GM18519 (cell line): ENCODE results near the gene NEU2.

Source experiments
- ATAC-seq: cut with Tn5 transposase; IDR thresholded peaks from one replicate; pipeline ENCODE4 v1.9.1; 2021; ENCODE audit warnings: mild to moderate bottlenecking, moderate library complexity; ENCODE audit not compliant: unreplicated experiment, low FRiP score

The NEU2 gene

DNA sequence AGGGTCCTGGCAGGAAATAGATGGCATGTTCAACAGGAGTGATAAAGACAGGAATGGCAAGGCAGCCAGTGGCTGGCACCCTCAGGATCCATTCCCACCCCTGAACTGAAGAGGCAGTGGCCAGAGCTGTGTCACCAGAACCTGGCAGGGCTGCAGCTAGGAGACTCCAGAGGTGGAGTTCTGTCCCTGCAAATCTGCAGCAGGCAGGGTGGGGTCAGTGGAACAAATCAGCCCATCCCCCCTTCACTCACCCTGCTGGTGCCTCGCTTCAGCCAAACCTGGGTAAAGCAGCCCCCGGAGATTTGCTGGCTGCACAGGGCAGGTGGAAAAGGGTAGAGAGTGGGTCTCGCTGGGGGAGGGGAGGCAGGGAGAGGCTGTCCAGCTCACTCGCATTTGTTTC lies 40.4 kb downstream of the NEU2 start:
- ATAC-seq = no peak

DNA sequence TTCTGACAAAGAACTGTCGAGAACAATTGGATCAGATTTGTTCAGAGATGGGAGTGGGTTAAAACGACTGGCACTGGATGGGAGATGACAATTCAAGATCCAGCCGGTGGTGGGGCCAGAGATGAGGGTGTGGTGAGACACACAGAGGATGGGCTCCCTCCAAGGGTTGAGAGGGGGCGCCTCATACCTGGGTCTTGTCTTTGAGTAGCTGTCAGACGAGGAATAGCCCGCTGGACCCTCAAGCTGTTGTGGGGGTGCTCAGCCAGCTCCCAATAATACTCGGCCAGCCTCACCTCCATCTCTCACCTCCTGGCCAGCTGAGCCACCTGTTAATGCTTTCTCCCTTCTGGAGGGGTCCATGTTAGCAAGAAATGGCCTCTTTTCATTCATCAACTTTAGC lies 41.6 kb downstream of the NEU2 start:
- ATAC-seq = no peak

DNA sequence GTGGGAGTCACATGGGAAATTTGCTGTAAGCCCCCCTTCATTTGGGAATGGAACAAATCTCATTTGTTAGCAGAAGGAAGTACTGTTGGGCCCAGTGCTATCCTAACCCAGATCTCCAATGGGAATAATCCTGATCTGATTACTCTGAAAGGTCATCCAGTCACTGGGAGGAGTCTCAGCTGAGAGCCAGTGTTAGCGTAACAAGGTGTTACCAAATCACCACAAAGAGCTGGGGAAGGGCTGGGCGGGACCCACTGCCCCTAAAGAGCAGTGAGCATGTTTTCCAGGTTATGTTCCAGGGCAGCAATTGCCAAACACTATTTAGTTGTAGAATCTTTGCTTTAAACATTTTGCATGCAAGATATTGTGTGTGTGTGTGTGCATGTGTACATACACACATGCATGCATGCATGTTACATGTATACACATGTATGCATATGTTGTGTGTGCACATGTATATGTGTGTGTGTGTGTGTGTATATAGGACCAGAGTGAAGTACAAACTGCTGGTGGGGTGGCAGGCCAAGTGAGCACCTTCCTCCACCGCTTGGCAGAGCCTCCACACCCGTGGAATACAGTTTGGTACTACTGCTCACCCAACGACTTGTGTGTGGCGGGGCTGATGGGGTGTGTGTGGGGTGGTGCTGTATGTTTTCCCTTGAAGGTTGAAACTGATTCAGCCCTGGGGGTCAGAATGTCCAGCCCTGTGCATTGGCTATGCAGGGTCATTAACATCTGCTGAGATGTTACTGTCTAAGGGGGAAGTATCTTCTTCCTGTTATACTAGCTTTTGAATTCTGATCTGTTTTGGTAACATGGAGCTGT lies 42.9 kb downstream of the NEU2 start:
- no peak for ATAC-seq

DNA sequence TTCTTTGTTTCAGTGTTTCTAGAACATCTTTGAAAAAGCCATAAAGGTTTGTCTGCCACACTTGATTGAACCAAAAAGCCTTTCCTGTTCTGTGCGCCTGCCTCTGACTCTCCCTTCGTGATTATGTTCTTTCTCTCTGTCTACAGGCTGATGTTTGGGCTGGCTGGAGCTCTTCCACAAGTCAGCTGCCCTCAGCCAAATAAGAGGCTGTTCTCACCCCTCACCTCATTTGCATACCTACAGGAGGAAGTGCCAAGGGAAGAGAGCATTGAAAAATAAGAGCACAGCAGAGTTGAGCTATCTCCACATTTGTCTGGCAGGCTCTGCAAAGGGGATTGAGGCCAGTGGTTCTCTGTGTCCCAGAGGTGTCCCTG lies 43.5 kb downstream of the NEU2 start:
- ATAC-seq = no peak

DNA sequence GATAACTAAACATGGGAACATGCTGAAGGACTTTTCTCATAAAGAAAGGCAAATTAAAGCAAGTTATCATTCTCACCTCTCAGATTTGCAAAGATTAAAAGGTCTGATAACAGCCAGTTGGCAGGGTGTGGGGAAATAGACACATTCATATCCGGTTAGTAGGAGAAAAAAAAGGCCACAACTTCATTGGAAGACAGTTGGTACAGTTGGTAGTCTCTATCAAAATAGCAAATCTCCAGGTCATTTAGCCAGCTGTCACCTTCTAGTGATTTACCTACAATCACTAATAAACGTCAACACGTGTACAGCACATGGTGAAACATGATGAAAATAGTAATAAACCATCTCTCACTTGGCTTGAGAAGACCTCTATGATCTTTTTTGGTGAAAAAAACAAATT lies 44.3 kb downstream of the NEU2 start:
- ATAC-seq = no peak

DNA sequence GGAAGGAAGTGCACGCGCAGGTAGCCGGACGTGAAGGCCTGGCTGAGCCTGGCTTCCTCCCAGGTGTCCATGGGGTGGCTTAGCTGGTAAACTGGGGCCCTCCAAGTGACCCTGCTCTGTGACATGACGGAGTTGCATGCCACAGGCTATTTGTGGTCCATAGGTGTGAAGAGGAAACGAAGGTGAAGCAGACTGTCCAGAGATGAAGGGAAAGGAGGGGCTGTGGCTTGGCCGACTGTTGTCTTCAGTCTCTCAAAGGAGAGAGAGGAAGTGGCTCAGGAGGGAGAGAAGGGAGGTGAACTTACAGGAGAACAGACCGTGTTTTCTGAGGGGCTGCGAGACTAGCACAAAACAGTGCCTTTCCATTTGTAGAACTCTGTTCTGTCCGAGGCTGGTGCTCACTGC lies 47.0 kb downstream of the NEU2 start:
- no peak for ATAC-seq

DNA sequence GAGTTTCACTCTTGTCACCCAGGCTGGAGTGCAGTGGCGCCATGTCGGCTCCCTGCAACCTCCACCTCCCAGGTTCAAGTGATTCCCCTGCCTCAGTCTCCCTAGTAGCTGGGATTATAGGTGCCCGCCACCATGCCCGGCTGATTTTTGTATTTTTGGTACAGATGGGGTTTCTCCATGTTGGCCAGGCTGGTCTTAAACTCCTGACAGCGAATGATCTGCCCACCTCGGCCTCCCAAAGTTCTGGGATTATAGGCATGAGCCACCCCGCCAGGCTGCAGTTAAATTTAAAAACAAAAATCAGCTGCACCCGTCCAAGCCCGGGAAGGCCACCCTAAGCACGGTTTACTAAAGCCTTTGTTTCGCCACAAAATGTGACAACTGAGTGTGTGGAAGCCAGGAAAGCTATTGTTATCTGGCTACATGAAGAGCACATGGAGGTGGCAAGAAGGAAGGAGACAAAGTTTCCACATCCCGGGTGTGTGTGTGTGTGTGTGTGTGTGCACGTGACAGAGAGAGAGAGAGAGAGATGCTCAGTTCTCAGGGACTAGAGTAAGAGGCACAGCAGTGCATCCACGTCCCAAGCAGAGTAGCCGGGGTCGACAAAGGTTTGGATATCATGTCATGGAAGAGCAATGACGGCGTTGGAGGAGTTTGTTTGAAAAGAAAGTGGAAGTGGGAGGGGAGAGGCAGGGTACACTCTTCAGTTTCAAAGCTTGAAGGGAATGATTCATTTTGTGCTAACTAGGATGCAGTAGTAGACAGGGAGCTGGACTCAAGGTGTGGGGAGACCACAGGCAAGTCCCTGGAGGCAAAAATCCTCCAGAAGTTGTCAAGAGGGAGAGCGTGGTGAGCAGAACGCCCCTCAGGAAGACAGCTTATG lies 47.7 kb downstream of the NEU2 start:
- ATAC-seq = no peak

DNA sequence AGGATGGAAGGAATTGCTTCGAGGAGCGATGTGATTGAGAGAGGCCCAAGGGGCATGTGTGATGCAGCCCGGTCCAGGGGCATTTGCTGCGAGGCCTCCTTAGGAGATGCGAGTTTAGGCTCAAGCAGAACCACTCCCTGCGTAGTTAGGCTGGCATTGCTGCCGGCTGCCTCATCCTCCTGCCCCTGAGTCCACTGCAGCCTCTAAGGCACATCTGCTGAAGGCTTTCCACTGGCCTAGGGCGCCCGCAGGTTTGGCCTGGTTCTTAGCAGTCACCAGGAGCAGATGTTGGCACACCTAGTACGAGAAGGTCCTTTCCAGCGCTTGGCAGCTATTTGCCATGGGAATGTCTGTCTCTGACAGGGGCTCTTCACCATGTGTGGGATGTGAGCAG lies 48.4 kb downstream of the NEU2 start:
- ATAC-seq = no peak

DNA sequence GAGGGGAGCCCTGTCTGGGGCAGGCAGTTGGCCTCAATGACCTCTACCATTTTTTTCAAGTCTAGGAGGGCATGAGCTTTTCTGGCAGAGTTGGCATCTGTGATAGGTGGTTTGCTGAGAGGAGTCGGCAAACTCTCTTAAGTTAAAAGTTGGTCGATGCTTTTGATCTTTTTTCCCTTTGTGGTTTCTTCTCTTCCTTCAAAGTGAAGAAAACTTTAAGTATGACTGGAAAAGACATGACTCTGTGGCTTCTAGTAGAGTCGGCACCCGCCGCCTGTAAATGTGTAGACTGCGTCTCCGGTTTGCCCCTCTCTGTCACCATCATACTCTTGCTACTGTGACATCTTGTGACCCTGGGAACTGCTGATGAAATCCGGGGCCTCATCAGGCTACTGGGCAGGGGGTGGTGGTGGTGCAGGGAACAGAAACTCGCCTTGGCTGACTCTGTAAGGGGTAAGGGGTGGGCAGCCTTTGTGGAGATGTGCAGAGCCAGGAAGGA lies 48.8 kb downstream of the NEU2 start:
- ATAC-seq = no peak

DNA sequence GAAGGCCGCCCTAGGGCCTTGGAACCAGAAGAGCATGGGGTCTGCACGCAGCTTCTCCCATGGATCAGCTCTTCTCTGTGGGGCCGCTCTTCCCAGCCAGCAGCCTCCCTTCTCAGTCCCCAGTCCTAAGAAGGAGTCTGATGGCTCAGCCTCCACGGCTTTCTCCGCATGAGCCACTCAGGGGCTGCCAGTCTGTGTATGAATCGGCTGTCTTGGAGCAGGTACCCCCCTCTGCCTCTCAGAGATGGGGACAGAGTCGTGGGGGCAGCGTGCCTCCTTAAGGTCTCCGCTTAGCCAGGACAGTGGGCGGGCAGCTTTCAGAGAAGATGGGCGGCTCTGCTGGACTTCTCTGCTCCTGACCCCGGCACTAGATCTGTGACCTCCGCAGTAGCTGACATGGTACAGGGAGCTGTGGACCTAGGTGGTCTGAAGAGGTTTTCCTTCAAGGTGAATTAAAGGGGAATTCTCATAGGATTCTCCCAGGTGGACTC lies 49.3 kb downstream of the NEU2 start:
- ATAC-seq = no peak

DNA sequence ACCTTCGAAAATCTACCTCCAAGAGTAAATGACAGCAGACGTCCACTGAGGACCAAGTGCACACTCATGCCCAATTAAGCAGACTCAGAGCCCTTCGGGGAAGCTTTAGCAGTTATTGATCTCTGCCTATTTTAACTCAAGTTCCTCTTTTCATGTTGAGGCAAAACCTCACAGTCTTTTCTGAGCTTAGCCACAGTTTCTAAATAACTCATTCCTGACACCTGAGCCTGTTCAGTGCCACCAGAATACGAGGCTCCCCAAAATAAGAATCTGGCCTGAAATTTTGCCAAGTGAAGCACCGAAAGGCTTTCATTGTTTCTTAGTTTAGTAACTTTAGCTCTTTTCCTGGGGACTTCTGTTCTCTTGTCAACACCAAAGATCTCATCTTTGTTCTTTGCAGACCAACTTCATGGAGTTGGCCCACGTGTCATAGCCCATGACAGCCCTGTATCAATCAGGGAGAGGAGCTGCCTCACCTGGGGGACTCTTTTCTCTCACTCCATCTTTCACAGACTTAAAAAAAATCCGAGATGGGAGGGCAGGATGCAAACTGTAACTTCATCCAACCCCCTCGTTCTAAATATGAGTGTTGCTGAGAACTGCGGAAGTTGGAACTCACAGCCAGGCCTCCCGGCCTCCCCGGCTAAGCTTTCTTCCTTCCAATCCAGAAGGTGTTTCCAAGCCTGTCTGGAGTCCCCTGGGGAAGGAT lies 49.9 kb downstream of the NEU2 start:
- peak; percentile 37 for ATAC-seq

DNA sequence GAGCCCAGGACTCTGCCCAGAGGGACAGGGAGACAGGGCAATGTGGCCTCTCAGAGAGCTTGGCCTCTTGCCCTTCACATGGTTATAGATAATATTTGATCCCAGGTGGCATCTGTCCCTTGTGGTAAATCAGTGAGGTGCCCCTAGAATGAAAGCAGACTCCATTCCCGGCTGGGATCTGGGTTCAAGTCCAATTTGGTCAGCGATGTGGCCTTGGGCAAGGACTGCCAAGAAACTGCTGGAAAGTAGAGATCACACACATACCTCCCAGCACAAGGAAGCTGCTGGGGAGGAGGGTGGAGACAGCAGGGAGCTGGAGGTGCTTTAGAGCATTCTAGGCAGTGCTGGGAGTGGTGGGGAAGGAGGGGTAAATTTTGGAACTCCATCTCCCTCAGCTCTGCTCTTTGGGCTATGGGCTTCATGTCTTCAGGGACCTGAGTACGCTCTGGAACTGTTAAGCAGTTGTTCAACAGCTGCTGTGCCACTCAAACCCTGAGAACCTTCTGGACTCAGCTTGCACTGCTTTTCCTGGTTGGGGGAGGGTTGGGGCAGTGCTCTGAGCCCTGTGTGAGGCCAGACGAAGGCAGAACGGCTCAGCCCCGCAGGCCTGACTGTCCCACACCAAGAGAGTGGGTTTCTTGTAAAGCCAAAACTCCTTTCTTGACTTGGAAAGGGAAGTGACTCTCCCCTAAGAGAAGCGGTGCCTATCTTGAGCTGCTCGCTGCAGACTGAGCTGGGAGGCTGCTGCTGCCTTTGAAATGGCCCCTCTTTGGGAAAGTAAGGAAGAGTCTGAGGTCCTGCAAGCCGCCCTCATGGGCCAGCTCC lies 50.7 kb downstream of the NEU2 start:
- ATAC-seq = no peak

DNA sequence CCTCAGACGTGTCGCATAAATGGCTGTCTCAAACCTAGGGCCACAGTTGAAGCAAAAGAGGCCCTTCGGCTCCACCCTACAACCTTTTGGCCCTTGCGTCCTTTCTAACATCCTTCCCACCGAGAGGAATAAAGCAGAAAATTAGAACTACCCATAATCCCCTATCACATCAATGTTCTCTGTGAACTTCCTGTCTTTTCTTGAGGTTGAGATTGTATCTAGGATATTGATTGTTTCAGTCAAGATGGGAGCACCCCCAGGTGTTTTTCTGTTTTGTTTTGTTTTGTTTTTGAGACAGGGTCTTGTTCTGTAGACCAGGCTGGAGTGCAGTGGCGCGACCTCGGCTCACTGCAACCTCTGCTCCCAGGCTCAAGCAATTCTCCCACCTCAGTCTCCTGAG lies 51.3 kb downstream of the NEU2 start:
- ATAC-seq = no peak

DNA sequence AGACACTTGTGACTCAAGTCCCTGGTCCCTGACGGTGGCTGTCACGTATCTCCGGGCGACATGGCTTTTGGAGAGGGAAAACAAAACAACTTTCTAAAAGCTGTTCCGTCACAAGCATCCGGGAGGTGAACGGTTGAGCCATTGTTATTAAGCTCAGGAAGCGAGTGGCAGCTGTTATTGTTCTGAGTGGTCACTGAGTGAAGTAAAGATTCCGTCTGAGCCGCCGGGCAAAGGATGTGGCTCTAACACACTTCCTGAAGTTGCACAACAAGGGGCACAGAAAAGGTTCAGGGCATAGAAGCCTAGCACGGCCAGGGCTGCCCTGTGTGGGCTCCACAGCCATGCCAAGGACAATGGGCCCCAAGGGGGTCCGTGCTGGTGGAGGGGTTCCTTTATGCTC lies 52.0 kb downstream of the NEU2 start:
- no peak for ATAC-seq
